Left cardiac atrium (tissue), 4 donors: ENCODE data around the gene GPBP1L1. TPM values are rescaled to one million over a fixed set of nuclear protein-coding genes. Genes with fewer than 3 reads are reported as not detected.
"Not testable (repeated sequence)": the region's sequence is repeated elsewhere in the genome, so short reads cannot be mapped to it uniquely, and the experiment has no call there.

ENCODE experiments used
- ATAC-seq, 2 donors: fragments of 200-7000 bp; cut with Tn5 transposase; one replicate each; pipeline ENCODE4 v1.9.1; 2020; ENCODE audit warnings: mild to moderate bottlenecking in 2 of 2, moderate library complexity in 2 of 2
- DNase-seq: peaks from one replicate; pipeline ENCODE4 v3.0.0-alpha.2; 2020
- intact Hi-C, 2 donors: fragments of 100-400 bp; cut with DNase I; formaldehyde crosslinking; loops; one replicate each; pipeline versions ENCODE4 v1.14.1 to v1.15.1; 2022 to 2023
- total RNA-seq, 2 donors: library from RNA; stranded (reverse); fragmentation: NEBNext Ultra II Directional; extraction: Animal tissue kit (Norgen Biotek cat#: 25700); gene quantifications; one replicate each; pipeline ENCODE4 v1.2.1, GENCODE V29; 2021
- donor health status: DM: no; HTN: yes; CAD: no.
- donor health status: DM: no; HTN: yes; CAD: no; lungs with severe emphysema.
- donor health status: DM: yes; HTN: yes; CAD: no.
- donor health status: Dilated cardiomyopathy.

Gene GPBP1L1
- total RNA-seq, 2 donors from 2014 or later: 69.0 to 71.6 TPM

DNA sequence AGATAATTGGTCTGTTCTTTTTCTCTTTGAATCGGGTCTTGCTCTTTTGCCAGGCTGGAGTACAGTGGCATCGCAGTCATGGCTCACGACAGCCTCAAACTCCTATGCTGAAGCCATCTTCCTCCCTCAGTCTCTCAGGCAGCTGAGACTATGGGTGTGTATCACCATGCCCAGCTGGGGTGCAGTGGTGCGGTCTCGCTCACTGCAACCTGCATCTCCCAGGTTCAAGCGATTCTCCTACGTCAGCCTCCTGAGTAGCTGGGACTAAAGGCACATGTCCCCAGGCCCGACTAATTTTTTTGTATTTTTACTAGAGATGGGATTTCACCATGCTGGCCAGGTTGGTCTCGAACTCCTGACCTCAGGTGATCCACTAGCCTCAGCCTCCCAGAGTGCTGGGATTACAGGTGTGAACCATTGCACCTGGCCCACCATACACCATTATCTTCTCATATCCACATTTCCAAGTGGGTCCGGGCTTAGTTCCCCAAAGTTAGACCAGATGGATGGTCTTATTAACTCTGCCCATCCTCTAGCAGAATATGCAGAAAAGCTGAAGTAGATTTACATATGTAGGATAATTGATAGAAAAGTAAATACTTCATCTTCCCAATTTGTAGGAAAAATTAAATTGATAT, 75.6 kb downstream of the GPBP1L1 start:
- ATAC-seq (no peak), DNase-seq (no peak)
- intact Hi-C loops: no loop called here

DNA sequence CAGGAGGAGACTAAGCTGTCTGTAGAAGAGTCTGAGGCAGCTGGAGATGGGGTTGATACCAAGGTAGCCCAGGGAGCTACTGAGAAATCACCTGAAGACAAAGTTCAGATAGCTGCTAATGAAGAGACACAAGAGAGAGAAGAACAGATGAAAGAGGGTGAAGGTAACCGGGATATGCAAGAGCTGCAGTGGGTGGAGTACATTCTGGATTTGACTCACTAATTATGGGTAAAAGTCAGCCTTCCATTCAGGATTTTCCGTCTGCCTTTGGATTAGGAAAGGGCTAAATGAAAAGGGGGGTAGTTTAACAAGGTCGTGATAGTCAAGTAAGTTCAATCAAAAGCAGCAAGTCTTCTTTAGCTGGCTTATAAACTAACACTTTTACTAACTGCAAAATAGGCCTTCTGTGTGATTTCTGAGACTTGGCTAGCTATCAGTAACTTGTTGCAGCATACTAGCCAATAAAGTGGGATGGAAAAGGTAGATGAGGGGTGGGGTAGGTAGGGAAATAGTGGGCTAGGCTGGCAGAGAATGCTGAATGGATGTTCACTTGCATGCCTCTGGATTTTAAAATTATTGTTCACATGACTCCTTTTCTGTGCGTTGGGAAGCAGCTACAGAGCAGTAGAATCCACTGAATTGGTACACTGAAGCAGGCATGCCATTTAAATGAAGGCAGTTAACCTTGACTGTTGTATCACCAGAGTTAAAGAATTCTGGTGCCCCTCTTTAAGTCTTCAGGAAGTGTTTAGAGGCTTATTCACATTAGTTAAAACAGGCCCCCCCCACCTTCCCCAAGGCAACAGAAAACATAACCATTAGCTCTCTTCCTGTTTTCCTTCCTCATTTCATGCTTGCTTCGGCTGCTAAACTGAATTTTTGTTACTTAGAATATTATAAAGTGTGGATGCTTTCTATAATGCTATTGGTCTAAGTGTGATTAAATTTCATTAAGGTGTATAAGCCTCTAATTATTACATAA, 77.9 kb downstream of the GPBP1L1 start:
- no peak for DNase-seq
- intact Hi-C loops: no loop called here
- peak in 1 of 2 donors; percentile 29 for ATAC-seq

DNA sequence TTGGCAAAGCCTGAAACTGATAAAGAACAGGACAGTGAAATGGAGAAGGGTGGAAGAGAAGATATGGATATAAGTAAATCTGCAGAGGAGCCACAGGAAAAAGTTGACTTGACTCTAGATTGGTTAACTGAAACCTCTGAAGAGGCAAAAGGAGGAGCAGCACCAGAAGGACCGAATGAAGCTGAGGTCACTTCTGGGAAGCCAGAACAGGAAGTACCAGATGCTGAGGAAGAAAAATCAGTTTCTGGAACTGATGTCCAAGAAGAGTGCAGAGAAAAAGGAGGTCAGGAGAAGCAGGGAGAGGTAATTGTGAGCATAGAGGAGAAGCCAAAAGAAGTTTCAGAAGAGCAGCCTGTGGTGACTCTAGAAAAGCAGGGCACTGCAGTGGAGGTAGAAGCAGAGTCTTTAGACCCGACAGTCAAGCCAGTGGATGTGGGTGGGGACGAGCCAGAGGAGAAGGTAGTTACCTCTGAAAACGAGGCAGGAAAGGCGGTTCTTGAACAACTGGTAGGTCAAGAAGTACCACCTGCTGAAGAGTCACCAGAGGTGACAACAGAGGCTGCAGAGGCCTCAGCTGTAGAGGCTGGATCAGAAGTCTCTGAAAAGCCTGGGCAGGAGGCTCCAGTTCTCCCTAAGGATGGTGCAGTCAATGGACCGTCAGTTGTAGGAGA, 78.8 kb downstream of the GPBP1L1 start:
- intact Hi-C loops: no loop called here
- peak in 1 of 2 donors; percentile 46 for ATAC-seq
- DNase-seq: no peak

DNA sequence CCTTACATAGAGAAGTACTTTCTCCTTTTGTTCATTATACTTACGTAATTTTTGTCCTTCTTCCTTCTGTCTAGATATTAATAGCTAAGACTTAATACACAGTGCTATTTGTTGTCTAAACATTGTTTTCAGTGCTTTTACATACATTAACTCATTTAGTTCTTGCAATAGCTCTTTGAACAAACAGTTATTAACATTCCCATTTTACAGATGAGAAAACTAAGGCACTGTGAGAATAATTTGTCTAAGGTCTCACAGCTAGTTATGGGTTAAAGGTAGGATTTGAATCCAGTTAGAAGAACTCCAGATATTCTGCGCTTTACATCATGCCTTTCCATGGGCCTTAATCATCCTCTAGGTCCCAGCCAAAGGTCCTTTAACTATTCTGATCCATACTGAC, 82.1 kb downstream of the GPBP1L1 start:
- DNase-seq (no peak), ATAC-seq (no peak)
- intact Hi-C loops: no loop called here

DNA sequence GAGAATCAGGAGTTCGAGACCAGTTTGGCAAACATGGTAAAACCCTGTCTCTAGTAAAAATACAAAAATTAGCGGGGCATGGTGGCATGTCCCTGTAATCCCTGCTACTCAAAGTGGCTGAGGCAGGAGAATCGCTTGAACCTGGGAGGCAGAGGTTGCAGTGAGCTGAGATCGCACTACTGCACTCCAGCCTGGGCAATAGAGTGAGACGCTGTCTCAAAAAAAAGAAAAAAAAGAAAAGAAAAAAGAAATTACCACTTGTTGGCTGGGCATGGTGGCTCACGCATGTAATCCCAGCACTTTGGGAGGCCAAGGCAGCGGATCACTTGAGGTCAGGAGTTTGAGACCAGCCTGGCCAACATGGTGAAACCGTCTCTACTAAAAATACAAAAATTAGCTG, 89.6 kb downstream of the GPBP1L1 start:
- intact Hi-C loops, DNase-seq, ATAC-seq: not testable (repeated sequence)

DNA sequence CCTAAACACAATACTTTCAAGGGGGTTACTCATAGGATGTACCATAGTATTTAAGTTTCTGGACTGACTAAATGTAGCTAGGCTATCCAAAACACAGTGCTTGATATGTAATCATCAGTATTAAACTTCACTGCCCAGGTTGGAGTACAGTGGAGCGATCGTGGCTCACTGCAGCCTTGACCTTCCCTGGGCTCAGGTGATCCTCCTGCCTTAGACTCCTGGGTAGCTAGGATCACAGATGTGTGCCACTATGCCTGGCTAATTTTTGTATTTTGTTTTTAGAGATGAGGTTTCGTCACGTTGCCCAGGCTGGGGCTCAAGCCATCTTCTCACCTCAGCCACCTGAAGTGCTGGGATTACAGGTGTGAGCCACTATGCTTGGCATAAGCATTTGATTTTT, 91.9 kb downstream of the GPBP1L1 start:
- DNase-seq (no peak), ATAC-seq (no peak)
- intact Hi-C loops: no loop called here

DNA sequence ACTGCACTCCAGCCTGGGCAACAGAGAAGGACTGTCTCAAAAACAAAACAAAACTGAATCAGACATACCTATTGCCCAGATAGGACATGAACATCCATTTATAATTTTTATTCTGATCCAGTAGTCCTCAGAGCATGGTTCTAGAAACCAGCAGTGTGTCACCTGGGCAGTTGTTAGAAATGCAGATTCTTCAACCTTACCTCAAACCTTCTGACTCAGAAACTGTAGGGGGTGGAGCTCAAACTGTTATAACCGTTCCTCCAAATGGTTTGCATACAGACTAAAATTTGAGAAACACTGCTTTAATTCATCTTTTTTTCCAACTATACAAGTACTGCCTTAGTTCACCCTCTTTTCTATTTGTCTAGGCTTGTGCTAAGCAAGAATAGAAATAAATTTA, 96.5 kb downstream of the GPBP1L1 start:
- ATAC-seq: peak in 1 of 2 donors; percentile 9
- no peak for DNase-seq
- intact Hi-C loops: no loop called here

DNA sequence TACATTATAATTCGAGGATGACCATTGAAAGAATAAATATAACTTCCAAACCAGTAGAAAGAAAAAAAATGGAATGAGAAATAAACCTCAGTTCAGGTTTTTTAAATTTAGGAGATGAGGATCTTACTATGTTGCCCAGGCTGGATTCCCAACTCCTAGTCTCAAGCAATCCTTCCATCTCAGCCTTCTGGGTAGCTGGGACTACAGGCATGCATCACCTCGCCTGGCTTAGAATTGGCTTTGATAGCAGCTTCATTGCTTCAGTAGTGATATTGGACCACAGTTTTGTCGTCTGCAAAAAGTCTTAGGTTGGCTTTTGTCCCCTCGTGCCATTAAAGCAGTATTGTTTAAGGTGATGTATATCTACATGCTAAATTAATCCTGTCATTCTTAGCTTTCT, 99.6 kb downstream of the GPBP1L1 start:
- intact Hi-C loops: no loop called here
- DNase-seq (no peak), ATAC-seq (no peak)

DNA sequence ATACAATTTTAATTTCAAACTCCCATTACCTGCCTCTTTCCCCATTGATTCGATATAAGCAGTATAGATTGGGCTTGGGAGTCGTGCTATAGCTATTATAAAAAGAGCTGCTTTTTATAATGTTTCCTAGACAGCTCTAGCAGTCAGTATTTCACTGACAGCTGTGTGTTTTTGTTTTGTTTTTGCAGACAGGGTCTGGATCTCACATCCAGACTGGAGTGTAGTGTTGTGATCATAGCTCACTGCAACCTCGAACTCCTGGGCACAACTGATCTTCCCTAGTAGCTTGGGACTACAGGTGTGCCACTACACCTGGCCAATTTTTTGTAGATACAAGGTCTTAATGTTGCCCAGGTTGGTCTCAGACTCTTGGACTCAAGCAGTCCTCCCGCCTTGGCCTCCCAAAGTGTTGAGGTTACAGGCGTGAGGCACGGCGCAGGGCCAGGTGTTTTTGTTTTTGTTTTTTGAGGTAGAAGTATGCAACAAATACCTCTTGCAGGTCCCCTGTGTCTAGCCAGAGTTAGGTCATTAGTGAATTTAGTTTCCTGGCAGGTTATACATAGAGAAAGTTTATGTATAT, 100.7 kb downstream of the GPBP1L1 start:
- intact Hi-C loops: no loop called here
- DNase-seq (no peak), ATAC-seq (no peak)

DNA sequence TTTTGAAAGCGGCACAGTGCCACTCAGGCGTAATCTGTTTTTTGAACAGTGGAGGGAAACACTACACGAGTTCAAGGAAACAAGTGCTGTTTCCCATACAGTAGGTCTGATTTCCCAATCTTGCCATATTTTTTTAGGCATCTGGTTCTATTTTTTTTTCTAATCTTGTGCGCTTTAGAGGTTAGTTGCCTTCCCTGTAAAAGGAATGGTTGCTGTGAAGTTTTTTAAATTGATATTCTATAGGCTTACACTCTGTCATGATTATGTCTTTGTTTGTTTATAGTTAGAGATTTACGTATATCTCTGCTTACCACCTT, 101.3 kb downstream of the GPBP1L1 start:
- intact Hi-C loops: no loop called here
- DNase-seq: no peak
- no peak for ATAC-seq

DNA sequence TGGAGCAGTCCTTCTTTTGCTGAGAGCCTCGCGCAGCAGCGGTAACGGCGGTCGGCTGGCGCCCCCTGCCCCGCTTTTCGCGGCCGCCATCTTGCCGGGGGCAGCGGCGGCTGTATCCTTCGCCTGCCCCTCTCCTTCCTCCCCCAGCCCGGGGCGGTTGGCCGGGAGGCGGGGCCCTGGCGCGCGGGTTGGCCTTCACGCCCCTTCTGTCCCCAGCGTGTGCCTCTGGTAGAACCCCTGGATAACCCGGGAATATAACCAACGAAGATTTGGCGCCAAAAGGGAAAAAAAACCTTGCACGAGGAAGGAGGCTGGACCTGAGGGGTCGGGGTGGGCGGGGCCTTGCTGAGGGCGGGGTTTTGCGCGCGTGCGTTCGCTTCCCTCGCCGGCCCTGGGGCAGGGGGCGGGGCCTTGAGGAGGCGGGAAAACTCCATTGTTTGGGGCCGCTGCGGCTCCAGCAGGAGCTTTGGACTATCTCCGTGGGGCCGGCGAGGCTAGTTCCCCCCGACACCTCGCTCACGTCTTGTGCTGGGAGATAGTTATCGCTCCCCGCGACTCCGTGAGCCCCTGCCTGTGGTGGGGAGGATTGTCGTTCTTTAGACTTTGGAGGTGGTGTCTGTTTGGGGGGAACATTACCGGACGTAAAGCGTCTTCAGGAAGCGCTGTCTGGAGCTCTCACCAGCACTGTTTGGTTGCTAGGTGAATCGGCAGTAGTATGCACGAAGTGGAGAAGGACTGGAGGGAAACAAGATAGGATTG, 101.8 kb downstream of the GPBP1L1 start:
- intact Hi-C loops: no loop called here
- peak; percentile 84 to 88 for ATAC-seq
- peak; percentile 90 for DNase-seq

DNA sequence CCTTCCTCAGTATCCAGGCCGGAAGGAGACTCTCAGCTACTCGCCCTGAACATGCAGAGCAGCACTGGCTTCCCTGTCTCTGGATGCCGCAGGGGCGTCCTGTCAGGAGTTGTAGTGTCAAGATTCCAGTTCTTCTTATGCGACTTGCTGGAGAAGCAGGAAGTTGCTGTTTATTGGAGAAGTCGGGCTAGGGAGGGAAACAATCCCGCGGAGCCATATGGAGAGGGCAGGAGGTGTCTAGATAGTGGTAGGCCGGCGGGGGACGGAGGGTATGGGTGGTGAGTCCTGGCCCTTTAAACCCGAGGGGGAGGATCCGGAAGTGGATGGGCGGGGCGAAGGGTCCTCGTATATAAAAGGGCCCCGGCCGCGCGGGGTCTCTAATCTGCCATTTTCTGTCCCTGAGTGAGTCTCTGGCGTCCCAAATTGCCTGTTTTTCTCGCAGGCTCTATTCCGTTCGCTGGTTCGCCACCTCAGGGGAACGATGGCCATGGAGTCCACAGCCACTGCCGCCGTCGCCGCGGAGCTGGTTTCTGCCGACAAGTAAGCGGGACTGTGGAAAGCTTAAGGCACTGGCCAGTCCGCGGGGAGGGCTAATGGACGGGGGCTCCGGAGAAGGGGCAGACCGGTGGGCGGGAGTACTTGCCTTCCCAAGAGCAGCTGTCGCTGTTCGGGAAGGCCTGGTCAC, 102.5 kb downstream of the GPBP1L1 start, which contains the start of gene NASP:
Gene NASP (plus strand): TSS at position 376 of the 685 bp plus-strand sequence. CDS start 106 bp downstream, at position 482.
- peak; percentile 91 to 93 for ATAC-seq
- DNase-seq: peak; percentile 91
- intact Hi-C loops: no loop called here

DNA sequence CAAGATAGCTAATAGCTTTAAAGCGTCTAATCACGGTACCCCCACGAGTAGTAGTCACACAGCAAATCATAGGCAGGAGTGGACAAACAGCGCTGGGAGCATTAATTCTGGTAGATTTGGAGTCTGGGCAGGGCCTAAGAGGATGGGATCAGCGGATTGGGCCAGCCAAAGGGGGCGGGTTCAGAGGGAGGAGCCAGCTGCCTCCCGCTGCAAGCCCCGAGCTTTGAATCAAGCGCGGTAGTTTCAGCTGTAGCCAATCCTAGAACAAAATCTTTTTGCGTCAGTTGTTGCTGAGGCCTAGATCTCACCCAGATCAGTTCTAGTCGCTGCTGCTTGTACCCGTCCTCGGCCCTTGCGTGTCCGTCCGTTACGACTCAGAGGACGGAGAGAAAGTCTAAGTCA, 103.1 kb downstream of the GPBP1L1 start:
- intact Hi-C loops: no loop called here
- peak; percentile 96 for DNase-seq
- ATAC-seq: peak; percentile 93

Other genes with a start within 250 kb of the GPBP1L1 start
- gene TESK2, start 195.4 kb downstream of the GPBP1L1 start, total RNA-seq: 1 to 10 TPM; 1.4 to 2.8 TPM
- gene CCDC163, start 186.5 kb downstream of the GPBP1L1 start, total RNA-seq: 1 to 10 TPM; 2.2 to 2.7 TPM
- 10 to 100 TPM; 19.5 to 23.4 TPM for gene MMACHC, start 186.2 kb downstream of the GPBP1L1 start, total RNA-seq
- gene PRDX1, start 164.6 kb downstream of the GPBP1L1 start, total RNA-seq: 100 to 1,000 TPM; 599 to 604 TPM
- 100 to 1,000 TPM in 1 of 2 donors, 10 to 100 TPM in 1; 96.8 to 103 TPM for gene AKR1A1, start 135.7 kb downstream of the GPBP1L1 start, total RNA-seq
- 10 to 100 TPM; 38.2 to 56.4 TPM for gene NASP, start 102.5 kb downstream of the GPBP1L1 start, total RNA-seq
- 1 to 10 TPM in 1 of 2 donors, under 1 TPM in 1; 0.44 to 1.2 TPM for gene CCDC17, start 62.5 kb downstream of the GPBP1L1 start, total RNA-seq
- gene TMEM69, start 1.6 kb upstream of the GPBP1L1 start, total RNA-seq: 10 to 100 TPM; 19.2 to 19.7 TPM
- 10 to 100 TPM in 1 of 2 donors, 1 to 10 TPM in 1; 9.4 to 11.2 TPM for gene IPP, start 64.1 kb upstream of the GPBP1L1 start, total RNA-seq
- 10 to 100 TPM; 66.7 to 73.5 TPM for gene MAST2, start 117.1 kb upstream of the GPBP1L1 start, total RNA-seq